K562 (cell line): ENCODE data around the gene GTF3C6. TPM values are rescaled to one million over a fixed set of nuclear protein-coding genes. Genes with fewer than 3 reads are reported as not detected.

Source experiments
- AFF1 ChIP-seq, 2 experiments: fragments of 450-650 bp; IDR thresholded peaks; 2 replicates each; pipeline ENCODE4 v1.6.1; 2018; ENCODE audit warnings: mild to moderate bottlenecking in 2 of 2, low read depth in 1 of 2; ENCODE audit not compliant: partially characterized antibody in 2 of 2
- BHLHE40 ChIP-seq: IDR thresholded peaks from 2 replicates; pipeline ENCODE4 v1.6.1; 2011; ENCODE audit warnings: low read length, improper control_type of control experiment
- GATA2 ChIP-seq: sonication (generic); formaldehyde crosslinking; IDR thresholded peaks from 2 replicates; pipeline ENCODE4 v1.4.0; 2020; ENCODE audit warnings: mild to moderate bottlenecking, missing genetic modification reagents
- MYC ChIP-seq, 2 experiments: fragments of 250-450 bp in 1 of 2; sonication (Bioruptor Pico) in 1 of 2; IDR thresholded peaks; 2 replicates each; pipeline versions ENCODE4 v1.5.1 to v1.6.1; 2012 to 2021; ENCODE audit warnings: low read depth in 2 of 2, borderline replicate concordance in 1 of 2, improper control_type of control experiment in 1 of 2, low read length in 1 of 2, mild to moderate bottlenecking in 1 of 2, moderate library complexity in 1 of 2
- RBM14 ChIP-seq: fragments of 200-400 bp; formaldehyde crosslinking; IDR thresholded peaks from 2 replicates; pipeline ENCODE4 v1.6.1; 2018; ENCODE audit warnings: low read depth, mild to moderate bottlenecking, low read length, moderate library complexity, borderline replicate concordance; ENCODE audit not compliant: insufficient read depth
- RUNX1 ChIP-seq: sonication (generic); IDR thresholded peaks from 2 replicates; pipeline ENCODE4 v1.6.1; 2016; ENCODE audit warnings: antibody characterized with exemption, low read depth
- ZKSCAN8 ChIP-seq: fragments of 200-800 bp; sonication (Bioruptor generic); IDR thresholded peaks from 2 replicates; pipeline ENCODE4 v1.6.1; 2016; ENCODE audit warnings: missing genetic modification characterization, missing compliant biosample characterization
- ZNF263 ChIP-seq: sonication (generic); formaldehyde crosslinking; IDR thresholded peaks from 2 replicates; pipeline ENCODE4 v1.8.0; 2022; ENCODE audit warnings: mild to moderate bottlenecking, missing genetic modification reagents, borderline replicate concordance
- ZNF316 ChIP-seq: fragments of 450-650 bp; IDR thresholded peaks from 2 replicates; pipeline ENCODE4 v1.6.1; 2016
- polyA plus RNA-seq, 8 experiments: library from polyadenylated mRNA; depleted of rRNA in 4 of 8; stranded (reverse) in 5 of 8; unstranded in 3 of 8; fragments of >200 nt; fragmentation: Nextera tagmentation in 2 of 8; fragmentation: Illumina TruSeq in 1 of 8; extraction: Ambion mirVana in 2 of 8; extraction: Trizol in 1 of 8; gene quantifications; 2 replicates each; pipeline versions ENCODE4 v1.2.1 to v1.2.3, GENCODE V29; 2011 to 2014; ENCODE audit warnings: inconsistent platforms in 1 of 8, missing spikeins in 1 of 8
- total RNA-seq, 7 experiments: library from RNA; depleted of rRNA in 6 of 7; stranded (reverse); fragments of >200 nt in 6 of 7; fragmentation: Illumina TruSeq in 2 of 7; extraction: Trizol in 2 of 7; gene quantifications; 2 replicates each; pipeline versions ENCODE4 v1.2.1 to v1.2.3, GENCODE V29; 2011 to 2021; ENCODE audit warnings: low replicate concordance in 1 of 7

The GTF3C6 gene
- total and polyA plus RNA-seq, 9 of the 15 experiments (the other 6 are each of a cell fraction or from before 2014, with no cell fraction given): 37.6 to 140 (median 111) TPM

GRCh38 chr6:110944681-110945151 is 13.8 kb upstream of the GTF3C6 start (continued):
- no peak for TF ChIP-seq AFF1 (IDR thresholded peaks at IDR 0.05; ENCODE audit: low read depth in 1 of 2, partially characterized antibody in 2 of 2)
- peak; percentile 25; the same call in 1 of the 2 replicates for TF ChIP-seq ZNF263
- TF ChIP-seq ZNF316: peak; percentile 72
- no peak for TF ChIP-seq GATA2
- TF ChIP-seq RBM14: no peak
- TF ChIP-seq ZKSCAN8: 0 out of 2 replicates have a peak, but pooled peaks have one; percentile 31
- TF ChIP-seq MYC (IDR thresholded peaks at IDR 0.05; ENCODE audit: low read depth, low read length): no peak
- no peak for TF ChIP-seq MYC (CRISPR knock-in tag; IDR thresholded peaks at IDR 0.05; ENCODE audit: borderline replicate concordance, low read depth)
- 0 out of 2 replicates have a peak, but pooled peaks have one; percentile 10 for TF ChIP-seq BHLHE40
- TF ChIP-seq RUNX1: no peak
